Activated naive CD4-positive, alpha-beta T cell treated with anti-CD3 and anti-CD28 coated beads, Interleukin-2, amount 10 ng/mL, durations not matched to agents 7 days and 5 days (primary cell): Measurements from ENCODE around the gene ENPP7.
A peak's percentile ranks its signal among the peaks of the same experiment; 100 is the strongest.

Experiments used
- CTCF ChIA-PET: fragments of 350-600 bp; sonication (Branson Sonifier 250); formaldehyde crosslinking; loops from one replicate; lab custom pipeline; 2021; ENCODE audit warnings: antibody characterized with exemption; lab: Charles Lee
- DNase-seq: peaks from one replicate; pipeline ENCODE4 v3.0.0-alpha.2; 2020
- H3K27ac Mint-ChIP-seq: one replicate; pipeline ENCODE4 v1.8.0; 2021; ENCODE audit warnings: mild to moderate bottlenecking, moderate library complexity, mixed read lengths
- H3K27me3 Mint-ChIP-seq: one replicate; pipeline ENCODE4 v1.8.0; 2021; ENCODE audit warnings: mild to moderate bottlenecking, mixed read lengths
- H3K36me3 Mint-ChIP-seq: one replicate; pipeline ENCODE4 v1.8.0; 2021; ENCODE audit warnings: mixed read lengths
- H3K4me1 Mint-ChIP-seq: one replicate; pipeline ENCODE4 v1.8.0; 2021; ENCODE audit warnings: mixed read lengths
- H3K4me3 Mint-ChIP-seq: one replicate; pipeline ENCODE4 v1.8.0; 2021; ENCODE audit warnings: mild to moderate bottlenecking, moderate library complexity, mixed read lengths
- H3K9me3 Mint-ChIP-seq: one replicate; pipeline ENCODE4 v1.8.0; 2021; ENCODE audit warnings: mixed read lengths

Gene ENPP7

GRCh38 chr17:79732804-79733691 lies 2.3 kb downstream of the ENPP7 start:
- CTCF ChIA-PET, result interaction anchor here (0.8 to 1.3 kb wide), 3 partner anchors 8 to 13 kb away, joined by 3 to 5 read pairs (median 3); no protein-coding TSS in a partner anchor
- no peak overlapping the region for H3K27ac Mint-ChIP-seq
- no peaks in the 10 kb centered on the region for H3K9me3 Mint-ChIP-seq
- DNase-seq, result peak; percentile 47
- no peaks in the 10 kb centered on the region for H3K36me3 Mint-ChIP-seq
- H3K27me3 Mint-ChIP-seq, result peaks cover 15% of the 10 kb centered on the region
- peak overlapping the region; percentile 55 for H3K4me3 Mint-ChIP-seq
- H3K4me1 Mint-ChIP-seq, result peaks cover 19% of the 10 kb centered on the region

- no peak overlapping the region for H3K27ac Mint-ChIP-seq
Observed at GRCh38 chr17:79733692-79734070, 2.9 kb downstream of the ENPP7 start.

GRCh38 chr17:79735096-79735495 lies 4.4 kb downstream of the ENPP7 start:
- no peaks in the 10 kb centered on the region for H3K36me3 Mint-ChIP-seq
- CTCF ChIA-PET, result interaction anchor here (0.9 kb wide), 1 partner anchor 10 kb away, joined by 3 read pairs; no protein-coding TSS in a partner anchor
- H3K4me1 Mint-ChIP-seq, result peaks cover 11% of the 10 kb centered on the region
- peaks cover 34% of the 10 kb centered on the region for H3K27me3 Mint-ChIP-seq
- no peak for DNase-seq
- H3K9me3 Mint-ChIP-seq, result no peaks in the 10 kb centered on the region
- no peak overlapping the region for H3K4me3 Mint-ChIP-seq
- no peak overlapping the region for H3K27ac Mint-ChIP-seq

More at GRCh38 chr17:79733692-79734070, 2.9 kb downstream of the ENPP7 start:
- no peak overlapping the region for H3K4me3 Mint-ChIP-seq
- peaks cover 20% of the 10 kb centered on the region for H3K27me3 Mint-ChIP-seq
- H3K9me3 Mint-ChIP-seq, result no peaks in the 10 kb centered on the region
- H3K4me1 Mint-ChIP-seq, result peaks cover 14% of the 10 kb centered on the region
- H3K36me3 Mint-ChIP-seq, result no peaks in the 10 kb centered on the region
- CTCF ChIA-PET, result interaction anchor here (1.3 kb wide), 1 partner anchor 8 kb away, joined by 5 read pairs; no protein-coding TSS in a partner anchor
- DNase-seq, result no peak

- Mint-ChIP-seq H3K4me3 (no peak overlapping the region), H3K36me3 (no peaks in the 10 kb centered on the region), H3K27ac (no peak overlapping the region), H3K27me3 (peaks cover 56% of the 10 kb centered on the region), H3K9me3 (no peaks in the 10 kb centered on the region), H3K4me1 (peaks cover 11% of the 10 kb centered on the region)
- CTCF ChIA-PET, result no interaction called here
- DNase-seq, result no peak
Observed at GRCh38 chr17:79737046-79737921, 6.5 kb downstream of the ENPP7 start.

- H3K36me3 Mint-ChIP-seq, result no peaks in the 10 kb centered on the region
- CTCF ChIA-PET, result interaction anchor here (0.7 kb wide), 1 partner anchor 353 kb away, joined by 3 read pairs; no protein-coding TSS in a partner anchor
- H3K9me3 Mint-ChIP-seq, result no peaks in the 10 kb centered on the region
- no peak overlapping the region for H3K4me3 Mint-ChIP-seq
- peaks cover 63% of the 10 kb centered on the region for H3K27me3 Mint-ChIP-seq
- no peak for DNase-seq
- peaks cover 4% of the 10 kb centered on the region for H3K4me1 Mint-ChIP-seq
- no peak overlapping the region for H3K27ac Mint-ChIP-seq
Observed at GRCh38 chr17:79737922-79738578, 7.3 kb downstream of the ENPP7 start.

GRCh38 chr17:79738643-79739042 lies 7.9 kb downstream of the ENPP7 start:
- H3K4me3 Mint-ChIP-seq, result no peak overlapping the region
- no peaks in the 10 kb centered on the region for H3K36me3 Mint-ChIP-seq
- H3K9me3 Mint-ChIP-seq, result no peaks in the 10 kb centered on the region
- H3K4me1 Mint-ChIP-seq, result no peaks in the 10 kb centered on the region
- DNase-seq, result no peak
- no peak overlapping the region for H3K27ac Mint-ChIP-seq
- CTCF ChIA-PET, result interaction anchor here (0.7 to 1.2 kb wide), 2 partner anchors 20 to 353 kb away, joined by 3 to 4 read pairs; no protein-coding TSS in a partner anchor
- peaks cover 69% of the 10 kb centered on the region for H3K27me3 Mint-ChIP-seq

- H3K27ac Mint-ChIP-seq, result no peak overlapping the region
- no peaks in the 10 kb centered on the region for H3K9me3 Mint-ChIP-seq
- no peaks in the 10 kb centered on the region for H3K36me3 Mint-ChIP-seq
- CTCF ChIA-PET, result interaction anchor here (1.2 to 3.4 kb wide), 3 partner anchors 11 to 226 kb away, joined by 3 to 11 read pairs (median 4); no protein-coding TSS in a partner anchor
- no peak for DNase-seq
- H3K27me3 Mint-ChIP-seq, result peaks cover 74% of the 10 kb centered on the region
- H3K4me1 Mint-ChIP-seq, result no peaks in the 10 kb centered on the region
- H3K4me3 Mint-ChIP-seq, result no peak overlapping the region
Observed at GRCh38 chr17:79739148-79740062, 8.7 kb downstream of the ENPP7 start.

GRCh38 chr17:79740413-79740812 lies 9.7 kb downstream of the ENPP7 start:
- peaks cover 82% of the 10 kb centered on the region for H3K27me3 Mint-ChIP-seq
- H3K27ac Mint-ChIP-seq, result no peak overlapping the region
- peaks cover 3% of the 10 kb centered on the region for H3K4me1 Mint-ChIP-seq

GRCh38 chr17:79741401-79741750 lies 10.6 kb downstream of the ENPP7 start:
- CTCF ChIA-PET, result interaction anchor here (0.8 to 3.4 kb wide), 8 partner anchors 8 to 252 kb away, joined by 3 to 11 read pairs (median 4); no protein-coding TSS in a partner anchor
- no peak for DNase-seq
- Mint-ChIP-seq H3K27ac (no peak overlapping the region), H3K36me3 (no peaks in the 10 kb centered on the region), H3K4me1 (peaks cover 11% of the 10 kb centered on the region), H3K9me3 (no peaks in the 10 kb centered on the region), H3K4me3 (no peak overlapping the region), H3K27me3 (peaks cover 89% of the 10 kb centered on the region)

More at GRCh38 chr17:79740413-79740812, 9.7 kb downstream of the ENPP7 start:
- CTCF ChIA-PET, result interaction anchor here (0.6 to 3.4 kb wide), 5 partner anchors 7 to 225 kb away, joined by 3 to 11 read pairs (median 3); no protein-coding TSS in a partner anchor
- no peaks in the 10 kb centered on the region for H3K9me3 Mint-ChIP-seq
- no peaks in the 10 kb centered on the region for H3K36me3 Mint-ChIP-seq
- H3K4me3 Mint-ChIP-seq, result no peak overlapping the region
- DNase-seq, result no peak

- H3K27me3 Mint-ChIP-seq, result peaks cover 93% of the 10 kb centered on the region
- H3K9me3 Mint-ChIP-seq, result no peaks in the 10 kb centered on the region
- no peaks in the 10 kb centered on the region for H3K36me3 Mint-ChIP-seq
- DNase-seq, result peak; percentile 82
- no peak overlapping the region for H3K4me3 Mint-ChIP-seq
- CTCF ChIA-PET, result interaction anchor here (0.7 to 3.4 kb wide), 8 partner anchors 9 to 251 kb away, joined by 3 to 11 read pairs (median 4); no protein-coding TSS in a partner anchor
- peaks cover 14% of the 10 kb centered on the region for H3K4me1 Mint-ChIP-seq
- H3K27ac Mint-ChIP-seq, result no peak overlapping the region
Observed at GRCh38 chr17:79741751-79742588, 11.2 kb downstream of the ENPP7 start.

GRCh38 chr17:79742589-79742918 lies 11.8 kb downstream of the ENPP7 start:
- H3K9me3 Mint-ChIP-seq, result no peaks in the 10 kb centered on the region
- no peak overlapping the region for H3K27ac Mint-ChIP-seq
- H3K4me1 Mint-ChIP-seq, result peaks cover 18% of the 10 kb centered on the region
- peaks cover 94% of the 10 kb centered on the region for H3K27me3 Mint-ChIP-seq
- CTCF ChIA-PET, result interaction anchor here (0.7 to 3.4 kb wide), 6 partner anchors 9 to 248 kb away, joined by 4 to 11 read pairs (median 5); no protein-coding TSS in a partner anchor
- DNase-seq, result no peak
- H3K4me3 Mint-ChIP-seq, result no peak overlapping the region
- H3K36me3 Mint-ChIP-seq, result no peaks in the 10 kb centered on the region

GRCh38 chr17:79742951-79743476 lies 12.3 kb downstream of the ENPP7 start:
- Mint-ChIP-seq H3K27ac (no peak overlapping the region), H3K36me3 (no peaks in the 10 kb centered on the region), H3K4me1 (peaks cover 21% of the 10 kb centered on the region), H3K9me3 (no peaks in the 10 kb centered on the region), H3K27me3 (peaks cover 94% of the 10 kb centered on the region), H3K4me3 (no peak overlapping the region)
- DNase-seq, result no peak
- CTCF ChIA-PET, result interaction anchor here (0.6 to 2.0 kb wide), 4 partner anchors 15 to 248 kb away, joined by 3 to 7 read pairs (median 4); no protein-coding TSS in a partner anchor
